Inflammatory macrophage treated with lipopolysaccharide for 1 hour (primary cell): ENCODE results near the gene BRIP1.
"Not testable (repeated sequence)": the region's sequence is repeated elsewhere in the genome, so short reads cannot be mapped to it uniquely, and the experiment has no call there.

Experiments
- DNase-seq, 2 donors: peaks; one replicate each; pipeline ENCODE4 v3.0.0-alpha.2; 2020 to 2022

The BRIP1 gene

GRCh38 chr17:61795546-61795945 lies 67.8 kb downstream of the BRIP1 start:
- DNase-seq: no peak

DNA sequence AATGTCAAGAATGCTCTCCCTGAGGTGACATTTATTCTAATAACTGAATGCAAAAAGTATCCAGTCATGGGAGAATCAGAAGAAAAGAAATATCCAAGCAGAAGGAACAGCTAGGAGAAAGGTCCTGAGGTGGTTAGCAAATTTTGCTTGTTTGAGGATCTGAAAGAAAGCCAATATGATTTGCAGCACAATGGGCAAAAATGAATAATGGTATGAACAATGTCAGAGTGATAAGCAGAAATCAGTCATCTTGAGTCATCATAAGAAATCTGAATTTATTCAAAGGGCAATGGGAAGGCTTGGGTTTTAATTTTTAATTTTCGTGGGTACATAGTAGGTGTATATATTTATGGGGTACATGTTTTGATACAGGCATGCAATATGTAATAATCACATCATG lies 68.5 kb downstream of the BRIP1 start:
- DNase-seq: no peak

DNA sequence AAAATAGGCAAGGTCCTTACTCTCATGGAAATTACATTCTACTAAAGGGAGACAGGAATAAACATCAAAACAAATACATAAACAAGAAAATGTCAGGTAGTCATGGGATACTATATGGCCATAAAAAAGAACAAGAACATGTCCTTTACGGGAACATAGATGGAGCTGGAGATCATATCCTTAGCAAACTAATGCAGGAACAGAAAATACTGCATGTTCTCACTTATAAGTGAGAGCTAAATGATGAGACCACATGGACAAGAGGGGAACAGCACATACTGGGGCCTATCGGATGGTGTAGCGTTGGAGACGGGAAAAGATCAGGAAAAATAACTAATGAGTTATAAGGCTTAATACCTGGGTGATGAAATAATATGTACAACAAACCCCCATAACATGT lies 69.1 kb downstream of the BRIP1 start:
- no peak for DNase-seq

GRCh38 chr17:61793565-61793964 lies 69.8 kb downstream of the BRIP1 start:
- DNase-seq: no peak

GRCh38 chr17:61789872-61790271 lies 73.5 kb downstream of the BRIP1 start:
- DNase-seq: no peak

DNA sequence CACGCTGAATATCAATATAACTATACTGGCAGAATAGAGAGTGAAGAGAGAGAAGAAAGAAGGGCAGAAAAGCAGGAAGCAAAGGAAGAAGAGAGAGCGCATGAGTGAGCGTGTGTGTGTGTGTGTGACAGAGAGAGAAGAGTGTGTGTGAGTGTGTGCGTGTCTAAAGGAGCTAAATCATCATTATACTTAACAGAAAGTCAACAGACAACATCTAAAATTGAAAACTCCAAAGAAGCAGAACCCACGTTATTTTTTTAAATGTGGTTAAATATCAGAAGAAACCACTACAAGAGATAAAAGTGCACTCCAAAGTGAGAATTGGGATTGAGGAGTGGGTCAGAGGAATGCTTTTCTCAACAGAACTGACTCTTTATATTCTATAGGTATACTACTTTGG lies 77.2 kb downstream of the BRIP1 start:
- no peak for DNase-seq

- DNase-seq: no peak
These were observed 78.8 kb downstream of the BRIP1 start for GRCh38 chr17:61784510-61784909.

DNA sequence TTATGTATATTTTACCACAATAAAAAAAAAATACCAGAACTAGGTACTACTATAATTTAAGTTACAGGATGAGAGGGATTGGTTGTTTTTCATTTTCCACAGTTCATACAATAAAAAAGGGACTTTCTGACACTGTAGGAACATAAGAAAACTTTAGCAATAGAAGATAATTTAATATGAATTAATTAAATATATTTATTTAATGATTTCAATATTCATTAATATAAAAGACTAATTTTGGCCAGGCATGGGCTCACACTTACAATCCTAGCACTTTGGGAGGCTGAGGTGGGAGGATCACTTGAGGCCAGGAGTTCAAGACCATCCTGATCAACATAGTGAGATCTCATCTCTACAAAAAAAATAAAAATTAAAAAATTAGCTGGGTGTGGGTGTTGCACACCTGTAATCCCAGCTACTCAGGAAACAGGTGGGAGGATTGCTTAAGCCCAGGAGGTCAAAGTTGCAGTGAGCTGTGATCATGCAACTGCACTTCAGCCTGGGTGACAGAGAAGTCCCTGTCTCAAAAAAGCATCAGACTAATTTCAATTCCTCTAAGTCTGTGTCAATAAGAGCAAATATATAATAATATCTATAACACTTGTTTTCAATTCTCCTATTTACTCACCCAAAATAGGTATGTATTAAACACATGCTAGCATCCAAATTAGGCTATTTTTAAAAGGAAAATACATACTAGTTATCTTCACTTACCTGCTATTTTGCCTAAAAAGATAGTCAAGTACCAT lies 79.6 kb downstream of the BRIP1 start:
- no peak for DNase-seq

DNA sequence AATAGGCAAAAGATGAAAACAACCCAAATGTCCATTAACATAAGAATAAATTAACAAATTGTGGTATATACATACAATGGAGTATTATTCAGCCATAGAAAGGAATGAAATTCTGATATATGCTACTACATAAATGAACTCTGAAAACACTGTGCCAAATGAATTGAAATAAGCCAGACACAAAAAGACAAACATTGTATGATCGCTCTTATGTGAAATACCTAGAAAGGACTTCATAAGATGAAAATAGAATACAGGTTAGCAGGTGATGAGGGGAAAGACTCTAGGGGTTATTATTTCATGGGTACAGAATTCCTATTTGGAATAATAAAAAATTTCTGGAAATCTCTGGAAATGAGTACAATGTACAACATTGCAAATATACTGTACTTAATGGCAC lies 80.2 kb downstream of the BRIP1 start:
- DNase-seq: no peak

GRCh38 chr17:61782683-61783082 lies 80.6 kb downstream of the BRIP1 start:
- no peak for DNase-seq

DNA sequence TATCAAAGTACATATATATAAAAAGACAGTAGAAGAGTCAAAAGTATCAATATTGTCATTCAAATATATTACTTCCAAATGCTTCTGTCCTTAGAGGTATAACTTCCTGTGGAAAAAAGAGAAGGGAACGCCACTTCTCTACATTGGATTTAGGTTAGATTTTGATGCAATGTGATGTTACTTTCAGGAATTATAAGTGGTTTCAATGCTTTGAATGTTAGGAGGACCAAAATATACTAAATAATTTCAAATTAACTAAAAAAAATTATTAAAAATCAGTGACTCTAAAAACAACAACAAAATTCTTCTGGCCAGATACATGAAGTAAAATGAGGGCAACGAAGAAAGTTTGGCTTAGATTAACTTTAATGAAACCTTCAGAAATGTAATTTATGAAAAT lies 88.0 kb downstream of the BRIP1 start:
- DNase-seq: no peak

GRCh38 chr17:61774724-61775123 lies 88.6 kb downstream of the BRIP1 start:
- no peak for DNase-seq

DNA sequence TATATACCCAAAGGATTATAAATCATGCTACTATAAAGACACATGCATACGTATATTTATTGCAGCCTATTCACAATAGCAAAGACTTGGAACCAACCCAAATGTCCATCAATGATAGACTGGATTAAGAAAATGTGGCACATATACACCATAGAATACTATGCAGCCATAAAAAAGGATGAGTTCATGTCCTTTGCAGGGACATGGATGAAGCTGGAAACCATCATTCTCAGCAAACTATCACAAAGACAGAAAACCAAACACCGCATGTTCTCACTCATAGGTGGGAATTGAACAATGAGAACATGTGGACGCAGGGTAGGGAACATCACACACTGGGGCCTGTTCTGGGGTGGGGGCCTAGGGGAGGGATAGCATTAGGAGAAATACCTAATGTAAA lies 89.2 kb downstream of the BRIP1 start:
- not testable (repeated sequence) for DNase-seq

GRCh38 chr17:61770752-61771533 lies 92.4 kb downstream of the BRIP1 start:
- DNase-seq: no peak

DNA sequence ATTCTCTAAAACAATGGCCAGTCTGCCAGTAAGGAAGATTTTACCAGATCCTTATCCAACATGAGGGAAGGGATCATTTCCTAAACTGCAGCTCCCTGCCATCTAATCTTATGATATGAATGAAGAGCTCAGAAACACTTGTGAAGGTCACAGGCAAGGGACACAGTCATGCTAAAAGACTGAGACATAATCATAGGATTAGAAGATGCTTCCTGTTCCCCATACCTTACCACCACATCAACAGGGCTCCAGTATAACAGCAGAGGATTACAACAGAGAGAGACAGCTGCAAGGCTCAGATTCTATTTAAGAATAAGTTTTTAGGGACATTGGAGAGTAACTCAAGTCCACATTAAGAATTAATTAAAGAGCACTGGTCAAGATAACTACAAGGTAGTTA lies 93.3 kb downstream of the BRIP1 start:
- peak in 1 of 2 donors; percentile 20 for DNase-seq

GRCh38 chr17:61768405-61768804 lies 94.9 kb downstream of the BRIP1 start:
- DNase-seq: no peak

GRCh38 chr17:61766520-61766919 lies 96.8 kb downstream of the BRIP1 start:
- DNase-seq: no peak

GRCh38 chr17:61764846-61765245 lies 98.5 kb downstream of the BRIP1 start:
- DNase-seq: no peak

DNA sequence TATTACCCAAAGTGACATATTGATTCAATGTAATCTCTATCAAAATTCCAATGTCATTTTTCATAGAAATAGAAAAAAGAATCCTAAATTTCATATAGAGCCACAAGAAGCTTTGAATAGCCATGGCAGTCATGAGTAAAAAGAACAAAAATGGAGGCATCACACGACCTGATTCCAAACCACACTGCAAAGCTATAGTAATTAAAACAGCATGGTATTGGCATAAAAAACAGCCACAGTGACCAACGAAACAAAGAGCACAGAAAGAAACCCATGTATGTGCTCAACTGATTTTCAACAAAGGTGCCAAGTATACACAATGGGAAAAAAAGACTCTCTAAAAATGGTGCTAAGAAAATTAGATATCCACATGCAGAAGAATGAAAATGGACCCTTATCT lies 101.5 kb downstream of the BRIP1 start:
- no peak for DNase-seq

DNA sequence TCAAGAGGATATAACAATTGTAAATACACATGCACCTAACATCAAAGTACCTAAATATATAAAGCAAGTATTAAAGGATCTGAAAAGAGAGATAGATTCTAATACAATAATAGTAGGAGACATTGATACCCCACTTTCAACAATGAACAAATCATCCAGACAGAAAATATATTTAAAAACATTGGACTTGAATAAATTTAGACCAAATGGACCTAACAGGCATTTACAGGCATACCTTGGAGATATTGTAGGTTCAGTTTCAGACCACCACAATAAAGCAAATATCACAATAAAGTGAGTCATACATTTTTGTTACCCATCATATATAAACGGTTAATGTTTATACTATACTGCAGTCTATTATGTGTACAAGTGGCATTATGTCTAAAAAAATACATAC lies 104.0 kb downstream of the BRIP1 start:
- no peak for DNase-seq

DNA sequence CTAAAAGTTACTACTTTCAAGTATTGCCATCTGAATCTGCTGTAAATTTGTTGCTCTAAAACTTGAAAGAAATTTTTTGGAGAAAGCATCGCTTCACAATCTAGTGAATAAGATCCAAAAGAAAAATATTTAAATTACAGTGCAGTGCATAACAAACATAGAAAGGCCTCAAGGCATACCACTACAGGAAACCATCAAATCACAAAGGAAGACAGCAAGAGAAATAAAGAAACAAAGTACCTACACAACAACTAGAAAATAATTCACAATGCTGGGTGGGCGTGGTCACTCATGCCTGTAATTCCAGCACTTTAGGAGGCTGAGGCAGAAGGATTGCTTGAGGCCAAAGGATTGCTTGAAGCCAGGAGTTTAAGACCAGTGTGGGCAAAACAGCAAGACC lies 104.9 kb downstream of the BRIP1 start:
- no peak for DNase-seq

DNA sequence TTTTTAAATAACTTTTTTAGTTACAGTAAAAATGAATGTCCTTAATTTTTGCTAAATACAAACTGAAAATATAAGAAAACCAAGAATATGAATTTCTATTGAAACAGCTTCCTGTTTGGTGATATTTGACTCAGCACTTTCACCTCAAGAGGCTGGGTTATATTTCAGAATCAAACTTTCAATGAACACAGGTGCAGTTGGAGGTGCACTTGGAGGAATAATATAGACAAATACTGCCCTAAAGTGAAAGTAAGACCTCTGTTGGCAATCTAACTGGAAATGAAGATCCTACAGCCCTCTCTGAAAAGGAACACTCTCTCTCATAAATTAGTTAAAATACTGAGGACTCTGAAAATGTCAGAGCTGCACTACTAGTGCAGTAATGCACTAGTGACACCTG lies 106.2 kb downstream of the BRIP1 start:
- no peak for DNase-seq

GRCh38 chr17:61756561-61756960 lies 106.8 kb downstream of the BRIP1 start:
- DNase-seq: no peak

DNA sequence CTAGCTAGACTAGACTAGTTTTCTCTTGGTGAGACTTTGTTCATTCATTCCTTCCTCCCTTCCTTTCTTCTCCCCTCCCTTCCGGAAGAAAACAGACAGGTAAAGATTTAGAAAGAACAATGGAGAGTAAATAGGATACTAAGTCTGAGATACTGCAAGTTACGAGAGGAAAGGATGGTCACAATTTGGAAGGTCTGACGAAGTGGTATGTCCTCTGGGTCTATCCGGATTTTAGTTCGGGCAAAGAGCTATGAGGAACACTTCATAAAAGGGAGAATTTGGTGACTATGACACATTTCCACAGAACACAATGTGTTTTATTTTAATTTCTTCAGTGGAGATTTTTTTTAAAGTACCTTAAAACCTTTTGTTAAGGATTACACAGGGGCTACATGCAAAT lies 107.7 kb downstream of the BRIP1 start:
- DNase-seq: no peak

GRCh38 chr17:61755078-61755477 lies 108.2 kb downstream of the BRIP1 start:
- no peak for DNase-seq
